H1 (cell line): Measurements from ENCODE around the gene GARNL3. TPM values are rescaled to one million over a fixed set of nuclear protein-coding genes. Genes with fewer than 3 reads are reported as not detected.
A peak's percentile ranks its signal among the peaks of the same experiment; 100 is the strongest.

Experiments used
- CTCF ChIA-PET: fragments of 300-600 bp; sonication (Branson Sonifier 250); formaldehyde crosslinking; loops from one replicate; lab custom pipeline; 2021; ENCODE audit not compliant: partially characterized antibody; lab: Charles Lee
- POLR2A ChIA-PET: fragments of 300-600 bp; sonication (Branson Sonifier 250); formaldehyde crosslinking; loops from one replicate; lab custom pipeline; 2021; ENCODE audit warnings: inconsistent platforms; ENCODE audit not compliant: partially characterized antibody; lab: Charles Lee
- DNase-seq, 2 experiments: peaks; one replicate each; pipeline versions ENCODE4 v3.0.0 to v3.0.0-alpha.2; 2010 to 2022; ENCODE audit warnings: low spot score in 2 of 2, low read depth in 1 of 2, mixed read lengths in 1 of 2
- FAIRE-seq: peaks from 2 replicates; lab custom pipeline; 2011; peaks lifted over from hg19 to GRCh38; lab: Jason Lieb, UNC
- H2AFZ ChIP-seq: 2 replicates; pipeline ENCODE4 v1.8.1; 2012; ENCODE audit warnings: low read length, inconsistent platforms
- H2AK5ac ChIP-seq: 2 replicates; pipeline ENCODE4 v1.6.1; 2013; ENCODE audit warnings: low read depth, low read length
- H2BK120ac ChIP-seq: replicated peaks from 2 replicates; pipeline ENCODE3; 2013; ENCODE audit warnings: low read depth, low read length, inconsistent platforms
- H2BK12ac ChIP-seq: 2 replicates; pipeline ENCODE4 v1.6.1; 2013; ENCODE audit warnings: low read depth, low read length
- H2BK15ac ChIP-seq: 2 replicates; pipeline ENCODE4 v1.6.1; 2013; ENCODE audit warnings: low read length
- H2BK20ac ChIP-seq: 2 replicates; pipeline ENCODE4 v1.6.1; 2013; ENCODE audit warnings: low read length
- H2BK5ac ChIP-seq: 2 replicates; pipeline ENCODE4 v1.6.1; 2013; ENCODE audit warnings: low read depth, low read length
- H3K14ac ChIP-seq: 2 replicates; pipeline ENCODE4 v1.6.1; 2013; ENCODE audit warnings: inconsistent platforms; ENCODE audit not compliant: insufficient read length
- H3K18ac ChIP-seq: 2 replicates; pipeline ENCODE4 v1.6.1; 2013; ENCODE audit warnings: low read length; ENCODE audit errors: extremely low read depth
- H3K23ac ChIP-seq: 2 replicates; pipeline ENCODE4 v1.6.1; 2013; ENCODE audit warnings: inconsistent platforms; ENCODE audit not compliant: insufficient read length
- H3K23me2 ChIP-seq: 2 replicates; pipeline ENCODE4 v1.6.1; 2013; ENCODE audit warnings: low read depth, low read length
- H3K27ac ChIP-seq: 2 replicates; pipeline ENCODE4 v1.6.1; 2011; ENCODE audit warnings: low read depth, low read length, inconsistent platforms
- H3K27me3 ChIP-seq, 4 experiments: replicated peaks in 1 of 4; 1 replicate in 1 of 4; 2 replicates in 3 of 4; pipeline versions ENCODE4 v1.6.1 to v1.8.1; 2011 to 2013; ENCODE audit warnings: low read length in 3 of 4, mild to moderate bottlenecking in 3 of 4, inconsistent platforms in 2 of 4, mixed read lengths in 2 of 4, moderate library complexity in 1 of 4; ENCODE audit not compliant: control insufficient read depth in 3 of 4, insufficient read depth in 3 of 4; ENCODE audit errors: extremely low read depth in 1 of 4
- H3K36me3 ChIP-seq, 4 experiments: 2 replicates each; pipeline versions ENCODE4 v1.6.1 to v1.8.1; 2011 to 2013; ENCODE audit warnings: mild to moderate bottlenecking in 4 of 4, low read length in 3 of 4, moderate library complexity in 2 of 4, control low read depth in 1 of 4, inconsistent platforms in 1 of 4; ENCODE audit not compliant: insufficient read depth in 4 of 4, control insufficient read depth in 2 of 4
- H3K4ac ChIP-seq: replicated peaks from 2 replicates; pipeline ENCODE3; 2013; ENCODE audit warnings: low read length, low read depth, mixed read lengths, inconsistent platforms; ENCODE audit not compliant: insufficient read length
- H3K4me1 ChIP-seq, 4 experiments: replicated peaks in 1 of 4; 1 replicate in 1 of 4; 2 replicates in 3 of 4; pipeline versions ENCODE4 v1.6.1 to v1.8.1; 2011 to 2013; ENCODE audit warnings: low read length in 3 of 4, inconsistent platforms in 2 of 4, mixed read lengths in 1 of 4; ENCODE audit not compliant: insufficient read depth in 4 of 4, control insufficient read depth in 3 of 4
- H3K4me2 ChIP-seq, 2 experiments: 2 replicates each; pipeline versions ENCODE4 v1.6.1 to v1.8.1; 2011 to 2013; ENCODE audit warnings: low read depth in 2 of 2, low read length in 2 of 2, control low read depth in 1 of 2, inconsistent platforms in 1 of 2, mild to moderate bottlenecking in 1 of 2; ENCODE audit not compliant: insufficient read depth in 1 of 2
- H3K4me3 ChIP-seq, 4 experiments: fragments of 200-600, 300-600 bp in 1 of 4; sonication (generic), shearing (Covaris generic), sonication (Bioruptor Twin) in 1 of 4; 2 replicates each; pipeline versions ENCODE4 v1.5.1 to v1.8.1; 2011 to 2016; ENCODE audit warnings: low read length in 4 of 4, low read depth in 3 of 4, control low read depth in 2 of 4, inconsistent platforms in 2 of 4, mild to moderate bottlenecking in 2 of 4, mixed read lengths in 1 of 4, moderate library complexity in 1 of 4; ENCODE audit not compliant: insufficient read depth in 2 of 4; ENCODE audit errors: extremely low read depth in 1 of 4
- H3K56ac ChIP-seq: replicated peaks from 2 replicates; pipeline ENCODE3; 2013; ENCODE audit warnings: low read depth, mild to moderate bottlenecking, mixed read lengths, low read length, inconsistent platforms; ENCODE audit not compliant: insufficient read length
- H3K79me1 ChIP-seq: 2 replicates; pipeline ENCODE4 v1.6.1; 2013; ENCODE audit warnings: low read depth, low read length, control low read depth
- H3K79me2 ChIP-seq, 2 experiments: 2 replicates each; pipeline versions ENCODE4 v1.6.1 to v1.8.1; 2012 to 2013; ENCODE audit warnings: low read length in 2 of 2, mild to moderate bottlenecking in 2 of 2, inconsistent platforms in 1 of 2; ENCODE audit not compliant: insufficient read depth in 2 of 2, control insufficient read depth in 1 of 2
- H3K9ac ChIP-seq, 4 experiments: replicated peaks in 1 of 4; 1 replicate in 1 of 4; 2 replicates in 3 of 4; pipeline versions ENCODE4 v1.6.1 to v1.8.1; 2011 to 2013; ENCODE audit warnings: low read depth in 3 of 4, low read length in 3 of 4, control low read depth in 2 of 4, mild to moderate bottlenecking in 2 of 4, moderate library complexity in 2 of 4, inconsistent platforms in 1 of 4; ENCODE audit errors: extremely low read depth in 1 of 4
- H3K9me3 ChIP-seq, 2 experiments: 2 replicates each; pipeline versions ENCODE4 v1.6.1 to v1.8.1; 2012 to 2013; ENCODE audit warnings: mild to moderate bottlenecking in 2 of 2, moderate library complexity in 2 of 2, control low read depth in 1 of 2, inconsistent platforms in 1 of 2, low read depth in 1 of 2, low read length in 1 of 2, mixed read lengths in 1 of 2; ENCODE audit not compliant: insufficient read depth in 2 of 2
- H4K20me1 ChIP-seq, 2 experiments: replicated peaks in 1 of 2; 2 replicates each; pipeline versions ENCODE3 to v1.8.1; 2011 to 2013; ENCODE audit warnings: inconsistent platforms in 2 of 2, low read length in 2 of 2, mild to moderate bottlenecking in 1 of 2; ENCODE audit not compliant: insufficient read depth in 2 of 2, control insufficient read depth in 1 of 2
- H4K5ac ChIP-seq: 2 replicates; pipeline ENCODE4 v1.6.1; 2013; ENCODE audit warnings: low read length, low read depth, mixed read lengths, inconsistent platforms; ENCODE audit not compliant: insufficient read length
- H4K8ac ChIP-seq: 2 replicates; pipeline ENCODE4 v1.8.0; 2013; ENCODE audit warnings: mild to moderate bottlenecking, moderate library complexity, low read length, inconsistent platforms; ENCODE audit not compliant: insufficient read depth; ENCODE audit errors: extremely low read depth
- H4K91ac ChIP-seq: replicated peaks from 2 replicates; pipeline ENCODE3; 2013; ENCODE audit warnings: low read length, mixed read lengths, inconsistent platforms; ENCODE audit not compliant: insufficient read length
- E2F6 ChIP-seq: IDR thresholded peaks from 2 replicates; pipeline ENCODE4 v1.6.1; 2012; ENCODE audit warnings: inconsistent platforms
- HDAC2 ChIP-seq, 2 experiments: fragments of 300-600 bp in 1 of 2; sonication (generic) in 1 of 2; IDR thresholded peaks; 2 replicates each; pipeline ENCODE4 v1.6.1; 2011 to 2012; ENCODE audit warnings: low read depth in 2 of 2, low read length in 2 of 2, mild to moderate bottlenecking in 2 of 2, moderate library complexity in 2 of 2, borderline replicate concordance in 1 of 2, inconsistent platforms in 1 of 2
- HDAC6 ChIP-seq: IDR thresholded peaks from one replicate; pipeline ENCODE4 v1.7.1; 2012; ENCODE audit warnings: low read depth, mild to moderate bottlenecking, inconsistent platforms, low read length, moderate library complexity
- KDM4A ChIP-seq: IDR thresholded peaks from one replicate; pipeline ENCODE4 v1.7.1; 2012; ENCODE audit warnings: low read depth, mild to moderate bottlenecking, moderate library complexity, low read length, inconsistent platforms; ENCODE audit not compliant: severe bottlenecking
- KDM5A ChIP-seq: fragments of 200-600 bp; IDR thresholded peaks from 2 replicates; pipeline ENCODE4 v1.7.1; 2012; ENCODE audit warnings: mild to moderate bottlenecking, low read length, inconsistent platforms, mixed read lengths
- PHF8 ChIP-seq: fragments of 200-600 bp; sonication (generic); conservative IDR thresholded peaks from 2 replicates; pipeline ENCODE4 v1.7.1; 2012; ENCODE audit warnings: low read depth, mild to moderate bottlenecking, inconsistent platforms, low read length, moderate library complexity
- SIN3A ChIP-seq, 2 experiments: IDR thresholded peaks in 1 of 2; conservative IDR thresholded peaks in 1 of 2; 2 replicates each; pipeline ENCODE4 v1.6.1; 2011 to 2012; ENCODE audit warnings: low read length in 2 of 2, improper control_type of control experiment in 1 of 2, low read depth in 1 of 2, mild to moderate bottlenecking in 1 of 2
- SP4 ChIP-seq: IDR thresholded peaks from 2 replicates; pipeline ENCODE4 v1.6.1; 2012; ENCODE audit warnings: low read length, inconsistent platforms
- WGBS, 2 experiments: shearing (Covaris generic) in 1 of 2; methylation state at CpG; one replicate each; pipeline versions ENCODE4 v1.1.6 to v1.1.7; 2013 to 2015; ENCODE audit warnings: low lambda C conversion rate in 2 of 2, mixed read lengths in 2 of 2, inconsistent platforms in 1 of 2, low coverage in 1 of 2, missing lambda C conversion rate in 1 of 2; ENCODE audit not compliant: insufficient replicate concordance in 2 of 2, insufficient coverage in 1 of 2, insufficient read length in 1 of 2; ENCODE audit errors: extremely low coverage in 1 of 2, missing lambda C conversion rate in 1 of 2; 5-methylcytosine and 5-hydroxymethylcytosine counted together
- polyA plus RNA-seq, 7 experiments: library from polyadenylated mRNA; depleted of rRNA in 3 of 7; stranded (reverse) in 5 of 7; unstranded in 2 of 7; fragments of >200 nt in 5 of 7; fragments of 200-250 nt in 2 of 7; gene quantifications; 1 replicate in 5 of 7; 2 replicates in 1 of 7; 4 replicates in 1 of 7; pipeline versions ENCODE4 v1.2.1 to v1.2.3, GENCODE V29; 2011 to 2013; ENCODE audit warnings: missing spikeins in 2 of 7, mixed read lengths in 2 of 7
- total RNA-seq: library from RNA; stranded (reverse); fragmentation: NEBNext Ultra II Directional; extraction: Animal tissue kit (Norgen Biotek cat#: 25700); gene quantifications from 2 replicates; pipeline ENCODE4 v1.2.1, GENCODE V29; 2021
- TF ChIP-seq, protein P1 (sequence below): IDR thresholded peaks from 2 replicates; pipeline ENCODE4 v1.6.1; 2012; ENCODE audit warnings: inconsistent platforms

GARNL3 gene
- total and polyA plus RNA-seq, 2 of the 8 experiments (the other 6 are each of a cell fraction or from before 2014, with no cell fraction given) = 6.5 to 18.3 TPM

DNA sequence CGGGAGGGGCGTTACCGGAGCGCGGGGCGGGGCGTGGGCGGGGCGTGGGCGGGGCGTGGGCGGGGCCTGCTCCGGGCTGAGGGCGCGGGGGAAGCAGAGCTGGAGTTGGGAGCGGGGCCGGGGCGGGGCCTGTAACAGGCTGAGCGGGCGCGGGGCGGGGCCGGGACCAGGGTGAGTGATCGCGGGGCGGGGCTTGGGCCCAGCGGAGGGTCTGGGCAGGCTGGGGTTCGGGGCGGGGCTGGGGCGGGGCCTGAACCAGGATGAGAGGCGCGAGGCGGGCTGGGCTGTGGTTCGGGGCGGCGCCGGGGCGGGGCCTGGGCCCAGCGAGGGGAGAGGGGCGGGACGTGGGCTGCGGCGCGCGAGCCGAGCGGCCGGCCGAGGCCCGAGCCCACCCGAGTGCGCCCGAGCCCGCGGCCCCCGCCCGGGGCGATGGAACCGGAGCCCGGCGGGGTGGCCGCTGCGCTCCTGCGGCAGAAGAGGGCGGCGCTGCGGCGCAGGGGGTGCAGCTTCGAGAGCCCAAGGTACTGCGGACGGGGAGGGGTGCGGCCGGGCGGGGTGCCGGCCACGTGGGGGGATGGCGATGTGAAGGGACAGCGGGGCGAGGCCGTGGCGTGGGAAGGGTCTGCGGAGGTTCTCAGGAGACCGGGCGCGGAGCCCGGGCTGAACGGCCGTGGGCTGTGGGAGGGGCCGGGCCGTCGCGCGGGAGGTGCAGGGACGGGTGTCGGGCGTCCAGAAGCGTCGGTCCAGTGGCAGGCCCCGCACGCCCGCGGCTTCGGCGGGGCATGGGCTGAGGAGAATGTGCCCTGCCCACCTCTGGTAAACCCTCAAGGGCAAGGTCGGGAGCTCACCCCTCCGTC, 39.5 kb upstream of the GARNL3 start:
- H3K27ac ChIP-seq = no peak overlapping the region
- H3K18ac ChIP-seq = no peak overlapping the region
- H3K27me3 ChIP-seq = peaks cover 2 to 15% (median 13%) of the 10 kb centered on the region in 4 experiments; a peak in 6 of 7 replicates
- peaks cover 13% of the 10 kb centered on the region for H3K23me2 ChIP-seq
- peaks cover 0 to 13% (median 8%) of the 10 kb centered on the region in 4 experiments; a peak in 5 of 7 replicates for H3K4me1 ChIP-seq
- no peak overlapping the region for H2BK15ac ChIP-seq
- no peak overlapping the region for H2BK120ac ChIP-seq
- no peaks in the 10 kb centered on the region for H3K79me2 ChIP-seq
- H2AK5ac ChIP-seq = no peak overlapping the region
- no peak overlapping the region for H3K23ac ChIP-seq
- H4K91ac ChIP-seq = no peak overlapping the region
- H3K4me3 ChIP-seq = peak overlapping the region; percentile 59 to 80 (median 76)
- H3K36me3 ChIP-seq = no peaks in the 10 kb centered on the region
- no peak overlapping the region for H4K5ac ChIP-seq
- no peak overlapping the region for H2BK20ac ChIP-seq
- CTCF ChIA-PET = interaction anchor here (0.6 to 3.7 kb wide), 9 partner anchors 10 to 172 kb away, joined by 3 to 16 read pairs (median 3); partner anchors contain the start of gene SLC2A8
- H2BK5ac ChIP-seq = no peak overlapping the region
- POLR2A ChIA-PET = interaction anchor here (0.6 to 2.3 kb wide), 13 partner anchors 9 to 656 kb away, joined by 3 to 12 read pairs (median 3); partner anchors contain the start of genes LRSAM1, RPL12 and SLC2A8
- peaks cover 2 to 4% of the 10 kb centered on the region in 2 experiments for H4K20me1 ChIP-seq
- WGBS, 2 experiments = 0% methylated on average over 34 of the region's 106 CpGs; no CpG with 5 or more reads in 1 of the 2 experiments
- H3K4me2 ChIP-seq = peak overlapping the region; percentile 91 to 92
- H3K14ac ChIP-seq = no peak overlapping the region
- H3K9me3 ChIP-seq = no peaks in the 10 kb centered on the region
- H3K9ac ChIP-seq = peak overlapping the region in 2 of 4 experiments; percentile 75 to 82; a peak in 4 of 7 replicates
- H3K56ac ChIP-seq = no peak overlapping the region
- no peak overlapping the region for H2AFZ ChIP-seq
- H3K4ac ChIP-seq = no peak overlapping the region
- peak in 1 of 2 experiments; percentile 98 for DNase-seq
- no peak for FAIRE-seq
- no peaks in the 10 kb centered on the region for H3K79me1 ChIP-seq
- no peak overlapping the region for H2BK12ac ChIP-seq
- H4K8ac ChIP-seq = peak overlapping the region; percentile 98
- TF ChIP-seq, protein P1, sequence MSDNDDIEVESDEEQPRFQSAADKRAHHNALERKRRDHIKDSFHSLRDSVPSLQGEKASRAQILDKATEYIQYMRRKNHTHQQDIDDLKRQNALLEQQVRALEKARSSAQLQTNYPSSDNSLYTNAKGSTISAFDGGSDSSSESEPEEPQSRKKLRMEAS = peak; percentile 60
- peak; percentile 68 for TF ChIP-seq KDM4A
- TF ChIP-seq E2F6 = no peak; the same call in 1 of the 2 replicates
- peak; percentile 25; the same call in 1 of the 2 replicates for TF ChIP-seq PHF8
- no peak for TF ChIP-seq KDM5A
- no peak for TF ChIP-seq HDAC2 (IDR thresholded peaks at IDR 0.05; ENCODE audit: borderline replicate concordance in 1 of 2, low read depth in 2 of 2, low read length in 2 of 2)
- TF ChIP-seq HDAC6 = no peak
- TF ChIP-seq SIN3A (conservative IDR thresholded peaks at IDR 0.05 in 1 of 2, IDR thresholded peaks at IDR 0.05 in 1 of 2; ENCODE audit: low read depth in 1 of 2, low read length in 2 of 2) = 0 out of 4 replicates have a peak, but pooled peaks of 1 of the 2 experiments have one; percentile 36
- TF ChIP-seq SP4 = peak; percentile 8; the same call in 1 of the 2 replicates
